Smooth muscle cell (in vitro differentiated cells): ENCODE data around the gene MLNR. TPM values are rescaled to one million over a fixed set of nuclear protein-coding genes. Genes with fewer than 3 reads are reported as not detected.

Experiments
- DNase-seq: peaks from one replicate; lab custom pipeline; 2025; ENCODE audit not compliant: unreplicated experiment; lab: John Stamatoyannopoulos, UW
- H2AFZ ChIP-seq: fragments of 200-600 bp; sonication (generic); 2 replicates; pipeline ENCODE4 v1.6.0; 2016; ENCODE audit warnings: antibody characterized with exemption, low read depth, mild to moderate bottlenecking
- H3F3A ChIP-seq: fragments of 200-600 bp; sonication (generic); 2 replicates; pipeline ENCODE4 v1.6.0; 2017; ENCODE audit warnings: antibody characterized with exemption, low read depth
- H3K27ac ChIP-seq: fragments of 200-600 bp; sonication (generic); 2 replicates; pipeline ENCODE4 v1.5.1; 2016; ENCODE audit warnings: low read depth, mild to moderate bottlenecking
- H3K27me3 ChIP-seq: fragments of 200-600 bp; sonication (generic); 2 replicates; pipeline ENCODE4 v1.6.1; 2016; ENCODE audit warnings: low read depth, mild to moderate bottlenecking
- H3K36me3 ChIP-seq: fragments of 200-600 bp; sonication (generic); 2 replicates; pipeline ENCODE4 v1.5.1; 2016; ENCODE audit warnings: low read depth
- H3K4me1 ChIP-seq: fragments of 200-600 bp; sonication (generic); 2 replicates; pipeline ENCODE4 v1.5.1; 2016; ENCODE audit warnings: low read depth
- H3K4me2 ChIP-seq: fragments of 200-600 bp; sonication (generic); 2 replicates; pipeline ENCODE4 v1.6.0; 2016; ENCODE audit warnings: mild to moderate bottlenecking
- H3K4me3 ChIP-seq: fragments of 200-600 bp; sonication (generic); 2 replicates; pipeline ENCODE4 v1.5.1; 2016; ENCODE audit warnings: mild to moderate bottlenecking
- H3K79me2 ChIP-seq: fragments of 200-600 bp; sonication (generic); 2 replicates; pipeline ENCODE4 v1.6.0; 2016; ENCODE audit warnings: low read depth, mild to moderate bottlenecking
- H3K9ac ChIP-seq: fragments of 200-600 bp; sonication (generic); 2 replicates; pipeline ENCODE4 v1.6.0; 2016; ENCODE audit warnings: low read depth
- H3K9me3 ChIP-seq: fragments of 200-600 bp; sonication (generic); replicated peaks from 2 replicates; pipeline ENCODE4 v1.5.1; 2016; ENCODE audit warnings: low read depth
- H4K20me1 ChIP-seq: fragments of 200-600 bp; sonication (generic); 2 replicates; pipeline ENCODE4 v1.6.0; 2016; ENCODE audit warnings: low read depth
- WGBS: methylation state at CpG from one replicate; pipeline ENCODE4 v1.1.7; 2016; ENCODE audit warnings: low lambda C conversion rate; 5-methylcytosine and 5-hydroxymethylcytosine counted together
- polyA plus RNA-seq: library from polyadenylated mRNA; unstranded; fragments of >200 nt; fragmentation: Nextera tagmentation; extraction: Ambion mirVana; gene quantifications from 2 replicates; pipeline ENCODE4 v1.2.1, GENCODE V29; 2016
- total RNA-seq: library from RNA; depleted of rRNA; stranded (reverse); fragments of >200 nt; gene quantifications from 2 replicates; pipeline ENCODE4 v1.2.3, GENCODE V29; 2014
- TF ChIP-seq, protein P1 (sequence below): fragments of 200-600 bp; sonication (generic); IDR thresholded peaks from 2 replicates; pipeline ENCODE4 v1.5.1; 2017; ENCODE audit warnings: borderline replicate concordance, mild to moderate bottlenecking, antibody characterized with exemption; ENCODE audit not compliant: insufficient read depth, poor library complexity, severe bottlenecking

Gene MLNR
- total and polyA plus RNA-seq, 2 experiments from 2014 or later = not detected

DNA sequence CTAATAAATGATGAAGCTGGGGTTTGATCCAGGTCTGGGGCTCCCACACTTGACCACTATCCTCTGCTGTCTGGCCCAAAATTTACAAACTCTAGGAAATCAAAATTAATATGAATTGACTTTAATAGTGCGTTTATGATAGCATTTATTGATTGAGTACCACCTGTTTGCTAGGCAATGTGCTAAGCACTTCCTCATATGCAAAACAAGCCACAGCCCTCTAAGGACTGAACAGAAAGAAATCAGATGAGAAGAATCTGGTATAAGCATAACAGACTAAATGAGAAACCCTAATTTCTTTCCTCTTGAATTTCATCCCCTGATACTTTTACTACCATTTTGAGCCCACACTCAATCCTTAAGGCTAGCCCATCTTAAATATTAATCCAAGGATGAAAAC, 6.6 kb upstream of the MLNR start:
- no peak for DNase-seq
- no peaks in the 10 kb centered on the region for H3K4me1 ChIP-seq
- no peaks in the 10 kb centered on the region for H3K36me3 ChIP-seq
- TF ChIP-seq, protein P1, sequence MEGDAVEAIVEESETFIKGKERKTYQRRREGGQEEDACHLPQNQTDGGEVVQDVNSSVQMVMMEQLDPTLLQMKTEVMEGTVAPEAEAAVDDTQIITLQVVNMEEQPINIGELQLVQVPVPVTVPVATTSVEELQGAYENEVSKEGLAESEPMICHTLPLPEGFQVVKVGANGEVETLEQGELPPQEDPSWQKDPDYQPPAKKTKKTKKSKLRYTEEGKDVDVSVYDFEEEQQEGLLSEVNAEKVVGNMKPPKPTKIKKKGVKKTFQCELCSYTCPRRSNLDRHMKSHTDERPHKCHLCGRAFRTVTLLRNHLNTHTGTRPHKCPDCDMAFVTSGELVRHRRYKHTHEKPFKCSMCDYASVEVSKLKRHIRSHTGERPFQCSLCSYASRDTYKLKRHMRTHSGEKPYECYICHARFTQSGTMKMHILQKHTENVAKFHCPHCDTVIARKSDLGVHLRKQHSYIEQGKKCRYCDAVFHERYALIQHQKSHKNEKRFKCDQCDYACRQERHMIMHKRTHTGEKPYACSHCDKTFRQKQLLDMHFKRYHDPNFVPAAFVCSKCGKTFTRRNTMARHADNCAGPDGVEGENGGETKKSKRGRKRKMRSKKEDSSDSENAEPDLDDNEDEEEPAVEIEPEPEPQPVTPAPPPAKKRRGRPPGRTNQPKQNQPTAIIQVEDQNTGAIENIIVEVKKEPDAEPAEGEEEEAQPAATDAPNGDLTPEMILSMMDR = no peak
- no peaks in the 10 kb centered on the region for H3K9me3 ChIP-seq
- H3K27me3 ChIP-seq = peaks cover 28% of the 10 kb centered on the region
- H3K4me3 ChIP-seq = no peak overlapping the region
- H3K4me2 ChIP-seq = no peak overlapping the region
- no peaks in the 10 kb centered on the region for H3K79me2 ChIP-seq
- H4K20me1 ChIP-seq = no peaks in the 10 kb centered on the region
- H3F3A ChIP-seq = no peaks in the 10 kb centered on the region
- WGBS = 100% methylated on average over 1 of the region's 1 CpG
- H3K9ac ChIP-seq = no peak overlapping the region
- no peak overlapping the region for H2AFZ ChIP-seq
- no peak overlapping the region for H3K27ac ChIP-seq

DNA sequence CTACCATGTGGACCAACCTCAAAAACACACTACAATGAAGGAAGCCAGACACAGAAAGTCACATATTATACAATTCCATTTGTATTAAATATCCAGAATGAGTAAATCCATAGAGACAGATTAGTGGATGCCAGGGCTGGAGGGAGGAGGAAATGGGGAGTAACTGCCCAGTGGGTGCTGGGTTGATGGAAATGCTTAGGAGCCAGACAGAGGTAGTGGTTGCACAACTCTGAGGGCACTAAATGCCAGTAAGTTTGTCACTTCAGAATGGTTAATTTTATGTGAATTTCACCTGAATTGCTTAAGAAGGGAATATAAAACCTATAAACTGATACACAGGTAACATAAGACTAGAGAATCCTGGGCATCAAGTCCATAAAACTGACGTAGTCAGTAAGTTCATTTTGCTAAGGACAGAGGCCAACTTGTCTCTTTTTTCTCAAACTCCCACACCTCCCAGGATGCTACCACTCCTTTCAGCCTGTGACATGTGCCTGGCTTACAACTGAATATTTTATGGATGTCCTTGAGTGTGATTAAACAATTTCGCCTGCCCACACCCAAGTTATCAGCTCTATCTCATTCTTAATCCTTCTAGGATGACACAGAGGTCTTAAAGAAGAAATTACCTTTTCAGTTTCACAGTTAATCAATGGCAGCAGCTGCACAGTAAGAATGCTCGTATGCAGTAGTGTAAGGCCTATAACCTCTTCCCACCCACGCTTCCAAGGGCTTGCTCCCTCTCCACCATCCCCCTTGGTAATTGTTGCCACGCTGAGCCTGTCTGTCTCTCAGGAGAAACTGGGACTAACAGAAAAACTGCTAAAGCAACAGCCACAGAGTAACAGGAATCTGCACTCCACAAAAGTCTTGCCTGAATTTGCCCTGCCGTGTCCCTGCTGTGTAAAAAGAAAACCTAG, 5.9 kb upstream of the MLNR start:
- H3K4me2 ChIP-seq = no peak overlapping the region

DNA sequence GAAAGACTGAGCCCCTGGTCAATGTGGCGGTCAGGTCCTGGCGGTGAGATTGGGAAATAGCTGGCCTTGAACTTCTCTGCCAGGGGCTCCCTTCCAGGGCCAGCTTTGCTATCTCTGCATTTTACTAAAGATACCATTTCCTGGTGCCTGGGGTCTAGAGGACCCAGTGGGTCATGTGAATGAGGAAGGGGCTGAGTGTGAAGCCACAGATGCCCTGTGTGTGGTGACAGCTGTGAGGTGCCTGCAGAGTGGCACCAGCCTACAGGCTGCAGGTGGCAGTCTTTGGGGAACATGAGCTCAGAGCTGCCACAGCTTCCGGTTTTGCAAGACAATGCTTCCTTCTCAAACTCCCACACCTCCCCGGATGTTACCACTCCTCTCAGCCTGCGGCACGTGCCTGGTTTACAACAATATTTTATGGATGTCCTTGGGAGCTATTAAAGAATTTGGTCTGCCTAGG, 5.2 kb upstream of the MLNR start:
- TF ChIP-seq, protein P1 = no peak
- no peak overlapping the region for H3K4me3 ChIP-seq
- H3K4me1 ChIP-seq = no peaks in the 10 kb centered on the region
- H2AFZ ChIP-seq = no peak overlapping the region
- no peaks in the 10 kb centered on the region for H4K20me1 ChIP-seq
- H3K4me2 ChIP-seq = no peak overlapping the region
- no peaks in the 10 kb centered on the region for H3K79me2 ChIP-seq
- no peaks in the 10 kb centered on the region for H3K9me3 ChIP-seq
- H3K27me3 ChIP-seq = peaks cover 42% of the 10 kb centered on the region
- WGBS = 69% methylated on average over 6 of the region's 6 CpGs
- no peak overlapping the region for H3K27ac ChIP-seq
- no peak overlapping the region for H3K9ac ChIP-seq
- no peak for DNase-seq
- no peaks in the 10 kb centered on the region for H3F3A ChIP-seq
- no peaks in the 10 kb centered on the region for H3K36me3 ChIP-seq

More for the DNA sequence above, 5.9 kb upstream of the MLNR start:
- H3K27ac ChIP-seq = no peak overlapping the region
- no peak overlapping the region for H2AFZ ChIP-seq
- no peak for DNase-seq
- peaks cover 35% of the 10 kb centered on the region for H3K27me3 ChIP-seq
- no peaks in the 10 kb centered on the region for H4K20me1 ChIP-seq
- H3K4me1 ChIP-seq = no peaks in the 10 kb centered on the region
- H3K79me2 ChIP-seq = no peaks in the 10 kb centered on the region
- H3F3A ChIP-seq = no peaks in the 10 kb centered on the region
- H3K9me3 ChIP-seq = no peaks in the 10 kb centered on the region
- no peaks in the 10 kb centered on the region for H3K36me3 ChIP-seq
- TF ChIP-seq, protein P1 = no peak
- H3K4me3 ChIP-seq = no peak overlapping the region
- 65% methylated on average over 6 of the region's 6 CpGs for WGBS
- H3K9ac ChIP-seq = no peak overlapping the region
